HUES48 (cell line): Measurements from ENCODE around the gene SFI1.
"Not testable (repeated sequence)": the region's sequence is repeated elsewhere in the genome, so short reads cannot be mapped to it uniquely, and the experiment has no call there.

Source experiments
- H3K27ac ChIP-seq: one replicate; pipeline ENCODE4 v1.7.0; 2013; ENCODE audit warnings: low read depth, low read length, inconsistent platforms
- H3K27me3 ChIP-seq: 2 replicates; pipeline ENCODE4 v1.6.1; 2013; ENCODE audit warnings: mild to moderate bottlenecking, low read length; ENCODE audit not compliant: control insufficient read depth, insufficient read depth
- H3K36me3 ChIP-seq: 2 replicates; pipeline ENCODE4 v1.6.1; 2013; ENCODE audit warnings: low read length; ENCODE audit not compliant: control insufficient read depth, insufficient read depth
- H3K4me1 ChIP-seq: 2 replicates; pipeline ENCODE4 v1.6.1; 2013; ENCODE audit warnings: mild to moderate bottlenecking, low read length; ENCODE audit not compliant: control insufficient read depth, insufficient read depth
- H3K4me3 ChIP-seq: 2 replicates; pipeline ENCODE4 v1.5.1; 2013; ENCODE audit warnings: mild to moderate bottlenecking, low read depth, low read length
- H3K9ac ChIP-seq: 2 replicates; pipeline ENCODE4 v1.6.1; 2013; ENCODE audit warnings: mild to moderate bottlenecking, low read depth, low read length, moderate library complexity
- H3K9me3 ChIP-seq: 2 replicates; pipeline ENCODE4 v1.6.1; 2013; ENCODE audit warnings: low read length; ENCODE audit not compliant: control insufficient read depth, insufficient read depth

The SFI1 gene

DNA sequence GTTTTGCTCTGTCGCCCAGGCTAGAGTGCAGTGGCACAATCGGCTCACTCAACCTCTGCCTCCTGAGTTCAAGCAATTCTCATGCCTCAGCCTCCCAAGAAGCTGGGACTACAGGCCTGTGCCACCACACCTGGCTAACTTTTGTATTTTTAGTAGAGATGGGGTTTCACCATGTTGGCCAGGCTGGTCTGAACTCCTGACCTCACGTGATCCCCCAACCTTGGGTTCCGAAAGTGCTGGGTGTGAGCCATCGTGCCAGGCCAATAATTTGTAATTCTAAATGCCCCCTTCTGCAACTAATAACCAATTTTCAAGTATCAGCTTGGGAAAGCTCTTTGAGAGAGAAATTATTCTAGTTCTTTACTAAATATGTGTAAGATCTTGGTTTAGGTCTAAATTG is 3.0 kb upstream of the SFI1 start:
- not testable (repeated sequence) for H3K9ac ChIP-seq, H3K27ac ChIP-seq, H3K36me3 ChIP-seq, H3K27me3 ChIP-seq, H3K4me3 ChIP-seq, H3K9me3 ChIP-seq
- H3K4me1 ChIP-seq: peaks cover 25% of the 10 kb centered on the region

- Histone ChIP-seq H3K4me3 (peak overlapping the region; percentile 85), H3K9ac (no peak overlapping the region)
These were observed 993 bp upstream of the SFI1 start for GRCh38 chr22:31495343-31495742.

DNA sequence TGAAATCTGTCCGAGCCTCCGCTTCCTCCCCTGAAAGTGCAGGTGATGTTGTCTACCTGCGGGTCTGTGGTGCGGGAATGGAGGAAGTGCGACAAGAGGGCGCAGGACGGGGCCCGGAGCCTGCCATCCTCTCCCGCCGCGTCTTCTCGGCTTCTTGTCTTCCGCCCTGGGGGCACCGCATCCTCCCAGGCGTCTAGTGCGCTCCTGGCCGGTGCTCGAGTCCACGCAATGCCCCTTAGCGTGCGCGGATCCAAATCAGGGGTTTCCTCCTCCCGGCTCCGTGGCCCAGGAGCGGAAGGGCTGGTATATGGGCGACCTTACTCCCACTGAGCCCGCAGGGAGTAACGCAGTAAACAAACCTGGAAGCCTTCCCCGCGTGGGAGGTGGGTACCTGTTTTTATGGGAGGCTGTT is 405 bp downstream of the SFI1 start:
- H3K4me1 ChIP-seq: peaks cover 11% of the 10 kb centered on the region
- H3K9ac ChIP-seq: peak overlapping the region; percentile 61
- H3K9me3 ChIP-seq: no peaks in the 10 kb centered on the region
- H3K4me3 ChIP-seq: peak overlapping the region; percentile 85
- H3K27ac ChIP-seq: peak overlapping the region; percentile 88
- H3K27me3 ChIP-seq: no peaks in the 10 kb centered on the region
- no peaks in the 10 kb centered on the region for H3K36me3 ChIP-seq

More at GRCh38 chr22:31495343-31495742, 993 bp upstream of the SFI1 start:
- no peaks in the 10 kb centered on the region for H3K36me3 ChIP-seq
- H3K27me3 ChIP-seq: no peaks in the 10 kb centered on the region
- H3K4me1 ChIP-seq: peaks cover 22% of the 10 kb centered on the region
- no peaks in the 10 kb centered on the region for H3K9me3 ChIP-seq
- H3K27ac ChIP-seq: peak overlapping the region; percentile 88

DNA sequence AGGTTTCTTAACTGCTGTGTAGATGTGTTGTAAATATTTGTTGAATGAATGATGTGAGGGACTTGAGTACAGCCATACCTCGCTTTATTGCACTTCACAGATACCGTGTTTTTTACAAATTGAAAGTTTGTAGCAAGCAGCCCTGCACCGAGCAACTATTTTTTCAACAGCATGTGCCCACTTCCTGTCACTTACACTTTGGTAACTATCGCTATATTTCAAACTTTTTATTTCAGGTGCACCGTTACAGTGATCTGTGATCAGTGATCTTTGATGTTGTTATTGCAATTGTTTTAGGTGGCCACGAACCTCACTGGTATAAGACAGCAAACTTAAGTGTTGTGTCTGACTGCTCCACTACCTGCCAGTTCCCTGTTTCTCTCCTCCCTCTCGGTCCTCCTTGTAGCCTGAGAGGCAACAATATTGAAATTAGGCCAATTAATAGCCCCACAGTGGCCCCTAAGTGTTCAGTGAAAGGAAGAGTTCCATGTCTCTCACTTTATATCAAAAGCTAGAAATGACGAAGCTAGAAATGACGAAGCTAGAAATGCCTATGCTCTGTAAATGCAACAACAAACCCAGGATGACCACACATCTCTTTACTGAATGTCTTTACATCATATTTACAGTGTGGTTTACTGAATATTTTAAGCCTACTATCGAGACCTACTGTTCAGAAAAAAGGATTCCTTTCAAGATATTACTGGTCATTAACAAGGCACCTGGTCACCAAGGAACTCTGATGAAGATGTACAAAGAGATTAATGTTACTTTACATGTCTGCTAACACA is 1.0 kb downstream of the SFI1 start:
- Histone ChIP-seq H3K27ac (no peak overlapping the region), H3K9ac (0 out of 2 replicates have a peak overlapping the region, but pooled peaks have one; percentile 61), H3K4me1 (peaks cover 11% of the 10 kb centered on the region), H3K36me3 (no peaks in the 10 kb centered on the region), H3K9me3 (no peaks in the 10 kb centered on the region), H3K4me3 (peak overlapping the region; percentile 85), H3K27me3 (no peaks in the 10 kb centered on the region)

- no peak overlapping the region for H3K27ac ChIP-seq
- H3K36me3 ChIP-seq: no peaks in the 10 kb centered on the region
These were observed 5.4 kb downstream of the SFI1 start for GRCh38 chr22:31501738-31502137.

DNA sequence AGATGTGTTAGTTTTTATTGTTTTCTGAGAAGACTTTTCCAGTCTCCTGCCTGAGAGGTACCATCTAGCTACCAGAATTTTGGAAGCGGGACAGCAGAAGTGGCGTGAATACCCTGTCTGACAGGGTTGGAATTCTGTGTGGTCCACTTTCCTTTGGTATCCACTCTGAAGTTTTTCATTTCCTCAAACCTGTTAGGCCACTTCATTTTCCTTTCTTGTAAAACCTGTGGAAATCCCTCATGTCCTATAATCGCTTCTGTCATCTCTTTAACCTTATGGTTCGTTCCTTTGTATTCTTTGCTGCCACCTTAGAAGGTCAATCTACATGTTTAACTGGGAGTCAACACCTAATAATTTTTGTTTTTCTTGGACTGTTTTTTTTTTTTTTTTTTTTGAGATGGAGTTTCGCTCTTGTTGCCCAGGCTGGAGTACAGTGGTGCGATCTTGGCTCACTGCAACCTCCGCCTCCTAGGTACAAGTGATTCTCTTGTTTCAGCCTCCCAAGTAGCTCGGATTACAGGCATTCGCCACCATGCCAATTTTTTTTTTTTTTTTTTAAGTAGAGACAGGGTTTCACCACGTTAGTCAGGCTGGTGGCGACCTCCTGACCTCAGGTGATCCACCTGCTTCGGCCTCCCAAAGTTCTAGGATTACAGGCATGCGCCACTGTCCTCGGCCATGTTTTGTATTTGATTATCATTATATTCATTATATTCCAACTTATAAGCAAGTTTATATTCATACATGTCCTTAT is 7.1 kb downstream of the SFI1 start:
- Histone ChIP-seq H3K27me3 (no peaks in the 10 kb centered on the region), H3K27ac (no peak overlapping the region), H3K9me3 (no peaks in the 10 kb centered on the region), H3K9ac (no peak overlapping the region), H3K4me1 (peaks cover 4% of the 10 kb centered on the region; the same call in 1 of the 2 replicates), H3K4me3 (no peak overlapping the region), H3K36me3 (no peaks in the 10 kb centered on the region)

More at GRCh38 chr22:31501738-31502137, 5.4 kb downstream of the SFI1 start:
- Histone ChIP-seq H3K4me1 (peaks cover 4% of the 10 kb centered on the region; the same call in 1 of the 2 replicates), H3K9ac (no peak overlapping the region), H3K9me3 (no peaks in the 10 kb centered on the region), H3K27me3 (no peaks in the 10 kb centered on the region), H3K4me3 (no peak overlapping the region)

DNA sequence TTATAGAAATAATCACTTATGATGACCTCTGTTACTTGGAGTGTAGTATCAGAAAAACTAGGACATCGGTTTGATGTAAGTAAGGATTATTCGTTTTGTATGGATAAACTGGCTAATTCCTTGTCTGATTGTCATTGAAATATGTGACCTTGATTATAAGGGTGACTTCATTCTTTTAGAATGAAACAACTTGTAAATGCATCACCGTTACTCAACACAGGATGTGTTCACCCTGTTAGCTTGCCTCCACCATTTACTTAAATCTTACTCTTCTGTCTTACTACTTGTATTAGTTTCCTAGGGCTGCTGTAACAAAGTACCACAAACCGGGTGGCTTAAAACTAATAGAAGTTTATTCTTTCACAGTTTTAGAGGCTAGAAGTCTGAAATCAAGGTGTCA is 7.9 kb downstream of the SFI1 start:
- no peak overlapping the region for H3K9ac ChIP-seq
- H3K36me3 ChIP-seq: peaks cover 8% of the 10 kb centered on the region; the same call in 1 of the 2 replicates
- no peak overlapping the region for H3K4me3 ChIP-seq
- H3K27me3 ChIP-seq: no peaks in the 10 kb centered on the region
- H3K4me1 ChIP-seq: peaks cover 4% of the 10 kb centered on the region; the same call in 1 of the 2 replicates
- H3K27ac ChIP-seq: no peak overlapping the region
- H3K9me3 ChIP-seq: no peaks in the 10 kb centered on the region

DNA sequence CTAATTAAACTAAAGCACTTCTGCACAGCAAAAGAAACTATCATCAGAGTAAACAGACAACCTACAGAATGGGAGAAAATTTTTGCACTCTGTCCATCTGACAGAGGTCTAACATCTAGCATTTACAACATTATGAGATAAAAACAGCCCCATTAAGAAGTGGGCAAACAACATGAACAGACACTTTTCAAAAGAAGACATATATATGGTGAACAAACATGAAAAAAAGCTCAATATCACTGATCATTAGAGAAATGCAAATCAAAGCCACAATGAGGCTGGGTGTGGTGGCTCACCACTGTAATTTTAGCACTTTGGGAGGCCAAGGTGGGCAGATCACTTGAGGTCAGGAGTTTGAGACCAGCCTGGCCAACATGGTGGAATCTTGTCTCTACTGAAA is 11.2 kb downstream of the SFI1 start:
- H3K4me3 ChIP-seq, H3K9me3 ChIP-seq, H3K4me1 ChIP-seq, H3K27me3 ChIP-seq, H3K27ac ChIP-seq, H3K9ac ChIP-seq: not testable (repeated sequence)
- peaks cover 15% of the 10 kb centered on the region; the same call in 1 of the 2 replicates for H3K36me3 ChIP-seq

- H3K9me3 ChIP-seq: no peaks in the 10 kb centered on the region
- H3K4me3 ChIP-seq: no peak overlapping the region
- peaks cover 15% of the 10 kb centered on the region; the same call in 1 of the 2 replicates for H3K36me3 ChIP-seq
- H3K4me1 ChIP-seq: peaks cover 4% of the 10 kb centered on the region; the same call in 1 of the 2 replicates
- no peaks in the 10 kb centered on the region for H3K27me3 ChIP-seq
- H3K9ac ChIP-seq: no peak overlapping the region
- no peak overlapping the region for H3K27ac ChIP-seq
These were observed 12.2 kb downstream of the SFI1 start for GRCh38 chr22:31508536-31508935.

DNA sequence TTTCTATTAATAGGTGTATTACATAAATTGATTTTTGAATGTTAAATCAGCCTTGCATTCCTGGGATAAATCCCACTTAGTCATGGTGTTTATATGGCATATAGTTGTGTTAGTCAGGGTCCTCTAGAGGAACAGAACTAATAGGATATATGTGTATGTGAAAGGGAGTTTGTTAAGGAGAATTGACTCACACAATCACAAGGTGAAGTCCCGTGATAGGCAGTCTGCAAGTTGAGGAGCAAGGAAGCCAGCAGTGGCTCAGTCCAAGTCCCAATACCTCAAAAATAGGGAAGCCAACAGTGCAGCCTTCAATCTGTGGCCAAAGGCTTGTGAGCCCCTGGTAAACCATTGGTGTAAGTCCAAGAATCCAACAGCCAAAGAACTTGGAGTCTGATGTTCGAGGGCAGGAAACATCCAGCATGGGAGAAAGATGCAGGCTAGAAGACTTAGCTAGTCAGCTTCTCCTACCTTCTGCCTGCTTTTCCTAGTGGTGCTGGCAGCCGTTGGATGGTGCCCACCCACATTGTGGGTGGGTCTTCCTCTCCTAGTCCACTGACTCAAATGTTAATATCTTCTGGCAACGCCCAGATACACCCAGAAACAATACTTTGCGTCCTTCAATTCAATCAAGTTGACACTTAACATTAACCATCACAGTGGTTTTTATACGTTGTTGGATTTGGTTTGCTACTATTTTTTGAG is 12.9 kb downstream of the SFI1 start:
- Histone ChIP-seq H3K4me1 (no peaks in the 10 kb centered on the region), H3K27me3 (no peaks in the 10 kb centered on the region), H3K4me3 (no peak overlapping the region), H3K27ac (no peak overlapping the region), H3K36me3 (peaks cover 15% of the 10 kb centered on the region; the same call in 1 of the 2 replicates), H3K9me3 (no peaks in the 10 kb centered on the region), H3K9ac (no peak overlapping the region)
